ENCODE data around the gene INCA1.

INCA1 gene

GRCh38 chr17:5014357-5014756 is 17.0 kb upstream of the INCA1 start:
- no peaks in the 10 kb centered on the region for H3K4me1 ChIP-seq (ENCODE audit: control insufficient read depth in 2 of 2, insufficient read depth in 2 of 2, low read length in 2 of 2)
- H3K9me3 ChIP-seq (ENCODE audit: control insufficient read depth in 2 of 2, low read length in 2 of 2) = no peaks in the 10 kb centered on the region
- H3K36me3 ChIP-seq (ENCODE audit: control insufficient read depth in 2 of 2, insufficient read depth in 2 of 2, low read length in 2 of 2) = peaks cover 43 to 50% of the 10 kb centered on the region in 2 donors
- H3K27me3 ChIP-seq (ENCODE audit: control insufficient read depth in 2 of 2, insufficient read depth in 2 of 2, low read length in 2 of 2) = no peaks in the 10 kb centered on the region
- no peak overlapping the region for H3K4me3 ChIP-seq (ENCODE audit: low read length in 2 of 2)
- H3K27ac ChIP-seq (ENCODE audit: low read depth in 2 of 2, low read length in 2 of 2) = no peak overlapping the region
- no peak overlapping the region for H3K9ac ChIP-seq (ENCODE audit: low read depth in 1 of 2, low read length in 2 of 2)

- Histone ChIP-seq H3K27me3 (ENCODE audit: control insufficient read depth in 2 of 2, insufficient read depth in 2 of 2, low read length in 2 of 2) (no peaks in the 10 kb centered on the region), H3K36me3 (ENCODE audit: control insufficient read depth in 2 of 2, insufficient read depth in 2 of 2, low read length in 2 of 2) (peaks cover 57 to 59% of the 10 kb centered on the region in 2 donors), H3K9ac (ENCODE audit: low read depth in 1 of 2, low read length in 2 of 2) (no peak overlapping the region), H3K4me3 (ENCODE audit: low read length in 2 of 2) (no peak overlapping the region), H3K9me3 (ENCODE audit: control insufficient read depth in 2 of 2, low read length in 2 of 2) (no peaks in the 10 kb centered on the region), H3K4me1 (ENCODE audit: control insufficient read depth in 2 of 2, insufficient read depth in 2 of 2, low read length in 2 of 2) (no peaks in the 10 kb centered on the region), H3K27ac (ENCODE audit: low read depth in 2 of 2, low read length in 2 of 2) (no peak overlapping the region)
Measured at GRCh38 chr17:5011928-5012327, 14.6 kb upstream of the INCA1 start.

- H3K27me3 ChIP-seq (ENCODE audit: control insufficient read depth in 2 of 2, insufficient read depth in 2 of 2, low read length in 2 of 2) = no peaks in the 10 kb centered on the region
- peaks cover 65 to 66% of the 10 kb centered on the region in 2 donors for H3K36me3 ChIP-seq (ENCODE audit: control insufficient read depth in 2 of 2, insufficient read depth in 2 of 2, low read length in 2 of 2)
- no peak overlapping the region for H3K9ac ChIP-seq (ENCODE audit: low read depth in 1 of 2, low read length in 2 of 2)
- H3K4me3 ChIP-seq (ENCODE audit: low read length in 2 of 2) = no peak overlapping the region
- H3K4me1 ChIP-seq (ENCODE audit: control insufficient read depth in 2 of 2, insufficient read depth in 2 of 2, low read length in 2 of 2) = peaks cover 17 to 19% of the 10 kb centered on the region in 2 donors
- H3K9me3 ChIP-seq (ENCODE audit: control insufficient read depth in 2 of 2, low read length in 2 of 2) = no peaks in the 10 kb centered on the region
- H3K27ac ChIP-seq (ENCODE audit: low read depth in 2 of 2, low read length in 2 of 2) = no peak overlapping the region
Measured at GRCh38 chr17:5003214-5003867, 6.0 kb upstream of the INCA1 start.

- Histone ChIP-seq H3K27me3 (ENCODE audit: control insufficient read depth in 2 of 2, insufficient read depth in 2 of 2, low read length in 2 of 2) (no peaks in the 10 kb centered on the region), H3K4me1 (ENCODE audit: control insufficient read depth in 2 of 2, insufficient read depth in 2 of 2, low read length in 2 of 2) (peaks cover 17 to 19% of the 10 kb centered on the region in 2 donors), H3K36me3 (ENCODE audit: control insufficient read depth in 2 of 2, insufficient read depth in 2 of 2, low read length in 2 of 2) (peaks cover 54 to 55% of the 10 kb centered on the region in 2 donors), H3K4me3 (ENCODE audit: low read length in 2 of 2) (no peak overlapping the region), H3K27ac (ENCODE audit: low read depth in 2 of 2, low read length in 2 of 2) (no peak overlapping the region), H3K9ac (ENCODE audit: low read depth in 1 of 2, low read length in 2 of 2) (no peak overlapping the region), H3K9me3 (ENCODE audit: control insufficient read depth in 2 of 2, low read length in 2 of 2) (no peaks in the 10 kb centered on the region)
Measured at GRCh38 chr17:5002121-5002788, 4.9 kb upstream of the INCA1 start.

GRCh38 chr17:5000237-5000639 is 2.9 kb upstream of the INCA1 start:
- no peaks in the 10 kb centered on the region for H3K9me3 ChIP-seq (ENCODE audit: control insufficient read depth in 2 of 2, low read length in 2 of 2)
- peaks cover 42 to 43% of the 10 kb centered on the region in 2 donors for H3K36me3 ChIP-seq (ENCODE audit: control insufficient read depth in 2 of 2, insufficient read depth in 2 of 2, low read length in 2 of 2)
- H3K4me3 ChIP-seq (ENCODE audit: low read length in 2 of 2) = no peak overlapping the region
- H3K27ac ChIP-seq (ENCODE audit: low read depth in 2 of 2, low read length in 2 of 2) = no peak overlapping the region
- no peaks in the 10 kb centered on the region for H3K27me3 ChIP-seq (ENCODE audit: control insufficient read depth in 2 of 2, insufficient read depth in 2 of 2, low read length in 2 of 2)
- H3K9ac ChIP-seq (ENCODE audit: low read depth in 1 of 2, low read length in 2 of 2) = no peak overlapping the region
- H3K4me1 ChIP-seq (ENCODE audit: control insufficient read depth in 2 of 2, insufficient read depth in 2 of 2, low read length in 2 of 2) = peaks cover 22 to 25% of the 10 kb centered on the region in 2 donors

- H3K4me1 ChIP-seq (ENCODE audit: control insufficient read depth in 2 of 2, insufficient read depth in 2 of 2, low read length in 2 of 2) = peaks cover 22 to 25% of the 10 kb centered on the region in 2 donors
- no peaks in the 10 kb centered on the region for H3K9me3 ChIP-seq (ENCODE audit: control insufficient read depth in 2 of 2, low read length in 2 of 2)
- H3K27me3 ChIP-seq (ENCODE audit: control insufficient read depth in 2 of 2, insufficient read depth in 2 of 2, low read length in 2 of 2) = no peaks in the 10 kb centered on the region
- H3K4me3 ChIP-seq (ENCODE audit: low read length in 2 of 2) = peak overlapping the region; percentile 93 to 98
- peak overlapping the region; percentile 90 for H3K9ac ChIP-seq (ENCODE audit: low read depth in 1 of 2, low read length in 2 of 2)
- H3K27ac ChIP-seq (ENCODE audit: low read depth in 2 of 2, low read length in 2 of 2) = peak overlapping the region; percentile 85 to 87
- peaks cover 35 to 36% of the 10 kb centered on the region in 2 donors for H3K36me3 ChIP-seq (ENCODE audit: control insufficient read depth in 2 of 2, insufficient read depth in 2 of 2, low read length in 2 of 2)
Measured at GRCh38 chr17:4999430-5000093, 2.2 kb upstream of the INCA1 start.

GRCh38 chr17:4998732-4999429 is 1.6 kb upstream of the INCA1 start:
- H3K36me3 ChIP-seq (ENCODE audit: control insufficient read depth in 2 of 2, insufficient read depth in 2 of 2, low read length in 2 of 2) = peaks cover 28 to 29% of the 10 kb centered on the region in 2 donors
- H3K27ac ChIP-seq (ENCODE audit: low read depth in 2 of 2, low read length in 2 of 2) = peak overlapping the region; percentile 85 to 87

GRCh38 chr17:4998027-4998731 is 857 bp upstream of the INCA1 start:
- peak overlapping the region; percentile 85 to 87 for H3K27ac ChIP-seq (ENCODE audit: low read depth in 2 of 2, low read length in 2 of 2)
- peak overlapping the region; percentile 93 to 98 for H3K4me3 ChIP-seq (ENCODE audit: low read length in 2 of 2)
- H3K36me3 ChIP-seq (ENCODE audit: control insufficient read depth in 2 of 2, insufficient read depth in 2 of 2, low read length in 2 of 2) = peaks cover 21 to 22% of the 10 kb centered on the region in 2 donors
- H3K9ac ChIP-seq (ENCODE audit: low read depth in 1 of 2, low read length in 2 of 2) = peak overlapping the region; percentile 90
- peaks cover 22 to 25% of the 10 kb centered on the region in 2 donors for H3K4me1 ChIP-seq (ENCODE audit: control insufficient read depth in 2 of 2, insufficient read depth in 2 of 2, low read length in 2 of 2)
- no peaks in the 10 kb centered on the region for H3K9me3 ChIP-seq (ENCODE audit: control insufficient read depth in 2 of 2, low read length in 2 of 2)
- no peaks in the 10 kb centered on the region for H3K27me3 ChIP-seq (ENCODE audit: control insufficient read depth in 2 of 2, insufficient read depth in 2 of 2, low read length in 2 of 2)

More at GRCh38 chr17:4998732-4999429, 1.6 kb upstream of the INCA1 start:
- Histone ChIP-seq H3K27me3 (ENCODE audit: control insufficient read depth in 2 of 2, insufficient read depth in 2 of 2, low read length in 2 of 2) (no peaks in the 10 kb centered on the region), H3K4me1 (ENCODE audit: control insufficient read depth in 2 of 2, insufficient read depth in 2 of 2, low read length in 2 of 2) (peaks cover 22 to 25% of the 10 kb centered on the region in 2 donors), H3K4me3 (ENCODE audit: low read length in 2 of 2) (peak overlapping the region; percentile 93 to 98), H3K9me3 (ENCODE audit: control insufficient read depth in 2 of 2, low read length in 2 of 2) (no peaks in the 10 kb centered on the region), H3K9ac (ENCODE audit: low read depth in 1 of 2, low read length in 2 of 2) (peak overlapping the region; percentile 90)

GRCh38 chr17:4994081-4994595 is 3.2 kb downstream of the INCA1 start:
- Histone ChIP-seq H3K27me3 (ENCODE audit: control insufficient read depth in 2 of 2, insufficient read depth in 2 of 2, low read length in 2 of 2) (no peaks in the 10 kb centered on the region), H3K36me3 (ENCODE audit: control insufficient read depth in 2 of 2, insufficient read depth in 2 of 2, low read length in 2 of 2) (no peaks in the 10 kb centered on the region), H3K9ac (ENCODE audit: low read depth in 1 of 2, low read length in 2 of 2) (no peak overlapping the region), H3K4me3 (ENCODE audit: low read length in 2 of 2) (no peak overlapping the region), H3K9me3 (ENCODE audit: control insufficient read depth in 2 of 2, low read length in 2 of 2) (no peaks in the 10 kb centered on the region), H3K4me1 (ENCODE audit: control insufficient read depth in 2 of 2, insufficient read depth in 2 of 2, low read length in 2 of 2) (peaks cover 12 to 14% of the 10 kb centered on the region in 2 donors), H3K27ac (ENCODE audit: low read depth in 2 of 2, low read length in 2 of 2) (no peak overlapping the region)

Data from mucosa of rectum (tissue), 2 donors.